Limb (tissue), 2 donors: ENCODE results near the gene GPC5.
A peak's percentile ranks its signal among the peaks of the same experiment; 100 is the strongest.
"Not testable (repeated sequence)": the region's sequence is repeated elsewhere in the genome, so short reads cannot be mapped to it uniquely, and the experiment has no call there.

ENCODE experiments used
- DNase-seq, 2 donors: peaks; one replicate each; pipeline ENCODE4 v3.0.0-alpha.2; 2016; ENCODE audit errors: extremely low spot score in 2 of 2

Gene GPC5

DNA sequence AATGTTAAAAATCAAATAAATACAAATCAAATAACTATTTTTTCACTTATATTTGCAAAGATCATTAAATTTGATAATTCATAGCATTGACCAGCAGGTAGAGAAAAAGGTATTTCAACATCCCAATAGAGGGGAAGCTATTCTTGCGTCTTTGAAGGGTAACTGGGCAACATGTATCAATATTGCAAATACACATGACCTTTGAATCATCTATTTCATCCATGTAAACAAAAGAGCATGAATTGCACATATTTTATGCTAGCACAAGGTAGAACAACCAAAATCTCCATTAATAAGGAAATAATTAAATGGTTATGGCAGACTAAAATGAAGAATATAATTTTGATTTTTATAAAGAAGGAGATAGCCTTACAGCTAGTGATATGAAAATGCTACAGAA is 372.8 kb downstream of the GPC5 start:
- DNase-seq: no peak

DNA sequence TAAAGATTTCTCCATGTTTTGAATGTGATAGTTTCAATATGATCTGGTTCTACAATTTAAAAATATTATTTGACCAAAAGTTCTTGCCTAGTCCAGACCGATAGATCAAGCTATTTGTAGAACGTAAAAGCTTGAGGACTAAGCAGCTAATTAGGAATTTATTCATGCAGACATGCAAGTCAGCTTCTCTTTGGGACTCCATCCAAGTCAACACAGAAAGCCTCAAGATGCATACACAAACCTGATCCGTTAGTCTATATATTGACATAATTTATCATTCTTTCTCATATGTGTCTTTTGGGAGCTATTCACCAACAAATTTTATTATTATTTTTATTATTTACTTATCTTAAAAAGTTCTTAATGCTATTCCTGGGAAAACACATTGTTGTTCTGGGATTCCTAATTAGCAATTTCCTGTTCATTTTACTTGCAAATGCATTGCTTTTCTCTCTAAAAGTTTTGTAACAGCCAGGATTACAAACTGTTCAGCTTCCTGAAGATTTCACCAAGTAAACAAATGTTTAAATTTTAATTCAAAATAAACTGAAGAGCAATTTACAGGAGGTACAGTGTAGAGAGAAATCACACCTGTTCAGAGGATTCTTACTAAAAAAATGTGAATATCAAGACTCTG is 375.3 kb downstream of the GPC5 start:
- no peak for DNase-seq

DNA sequence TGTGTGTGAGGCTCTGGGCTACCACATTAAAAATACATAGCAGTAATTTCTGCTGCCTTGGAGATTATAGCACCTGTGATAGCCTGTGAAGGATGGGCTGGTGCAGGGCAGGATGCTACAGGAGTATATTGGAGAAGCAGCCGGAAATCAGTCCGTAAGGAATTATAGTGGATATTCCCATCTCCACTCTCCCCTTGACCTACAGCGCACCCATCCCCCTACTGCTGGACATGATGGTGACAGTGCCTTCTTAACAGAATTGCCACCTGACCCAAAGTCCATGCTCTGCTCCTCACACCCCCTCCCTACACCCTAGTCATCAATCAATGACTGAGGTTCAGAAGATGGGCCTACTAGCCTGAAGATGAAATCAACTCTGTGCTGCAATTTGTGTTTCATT is 376.0 kb downstream of the GPC5 start:
- no peak for DNase-seq

DNA sequence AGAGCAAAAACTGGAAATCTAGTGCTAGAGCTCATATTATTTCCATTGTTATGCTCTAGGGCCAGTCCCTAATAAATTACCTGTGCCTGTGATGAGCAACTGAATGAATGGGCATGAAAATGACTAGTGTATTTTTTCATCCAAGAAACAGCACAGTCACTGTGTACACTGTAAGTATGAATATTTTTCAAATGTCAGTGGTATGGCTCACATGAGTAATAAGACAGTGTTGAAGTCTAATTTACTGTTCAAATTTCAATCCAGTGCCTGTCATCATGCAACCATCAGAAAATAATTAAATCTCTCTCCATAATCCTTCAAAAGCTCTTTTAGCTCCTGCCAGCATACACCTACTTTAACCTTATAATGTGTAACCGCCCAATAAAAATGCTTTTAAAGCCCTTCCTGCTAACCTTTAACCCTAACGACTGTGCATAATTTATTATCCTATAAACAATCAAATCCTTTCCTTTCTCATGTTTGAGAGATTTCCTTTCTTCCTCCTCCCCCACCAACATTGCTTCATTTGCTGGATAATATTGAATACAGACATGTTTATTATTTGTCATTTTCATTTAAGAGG is 378.3 kb downstream of the GPC5 start:
- DNase-seq: no peak

DNA sequence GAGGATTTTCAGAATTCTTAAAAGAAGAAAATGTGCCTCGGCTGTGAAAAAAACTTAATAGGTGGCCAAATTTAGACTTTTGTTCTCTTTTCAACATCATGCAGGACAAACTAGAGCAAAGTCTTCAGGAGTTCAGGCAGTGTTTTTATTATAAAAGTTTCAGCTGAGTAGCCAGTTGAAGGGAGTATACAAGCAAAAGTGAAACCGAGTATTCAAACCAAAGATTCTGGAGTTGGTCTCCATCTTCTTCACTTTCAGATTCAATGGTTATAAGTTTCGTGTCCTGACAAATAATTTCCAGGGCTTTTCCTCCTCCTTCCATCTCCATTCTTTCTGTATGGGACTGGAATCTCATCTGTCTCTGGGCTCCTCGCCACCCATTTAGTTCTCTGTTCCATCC is 379.7 kb downstream of the GPC5 start:
- no peak for DNase-seq

DNA sequence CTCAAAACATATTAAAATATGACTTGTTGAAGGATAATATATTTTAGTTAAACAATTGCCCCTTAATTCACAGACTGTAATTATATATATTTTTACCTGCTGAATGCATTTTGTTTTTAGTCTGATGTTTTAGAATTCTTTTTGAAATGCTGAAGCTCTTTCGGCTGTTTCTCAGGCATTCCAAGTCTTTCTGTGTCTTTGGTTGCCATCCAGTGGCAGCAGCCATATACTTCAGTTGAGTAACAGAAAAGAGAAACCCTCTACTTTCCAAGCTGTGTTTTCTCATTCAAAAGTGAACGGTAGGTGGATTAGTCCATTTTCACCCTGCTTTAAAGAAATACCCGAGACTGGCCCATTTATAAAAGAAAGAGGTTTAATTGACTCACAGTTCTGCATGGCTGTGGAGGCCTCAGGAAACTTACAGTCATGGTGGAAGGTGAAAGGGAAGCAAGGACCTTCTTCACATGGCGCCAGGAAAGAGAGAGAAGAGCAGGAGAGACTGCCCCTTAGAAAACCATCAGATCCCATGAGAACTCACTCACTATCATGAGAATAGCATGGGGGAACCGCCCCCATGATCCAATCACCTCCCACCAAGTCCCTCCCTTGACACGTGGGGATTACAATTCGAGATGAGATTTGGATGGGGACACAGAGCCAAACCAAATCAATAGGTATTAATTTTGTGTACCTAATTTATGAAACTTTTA is 383.7 kb downstream of the GPC5 start:
- peak in 1 of 2 donors; percentile 34 for DNase-seq

DNA sequence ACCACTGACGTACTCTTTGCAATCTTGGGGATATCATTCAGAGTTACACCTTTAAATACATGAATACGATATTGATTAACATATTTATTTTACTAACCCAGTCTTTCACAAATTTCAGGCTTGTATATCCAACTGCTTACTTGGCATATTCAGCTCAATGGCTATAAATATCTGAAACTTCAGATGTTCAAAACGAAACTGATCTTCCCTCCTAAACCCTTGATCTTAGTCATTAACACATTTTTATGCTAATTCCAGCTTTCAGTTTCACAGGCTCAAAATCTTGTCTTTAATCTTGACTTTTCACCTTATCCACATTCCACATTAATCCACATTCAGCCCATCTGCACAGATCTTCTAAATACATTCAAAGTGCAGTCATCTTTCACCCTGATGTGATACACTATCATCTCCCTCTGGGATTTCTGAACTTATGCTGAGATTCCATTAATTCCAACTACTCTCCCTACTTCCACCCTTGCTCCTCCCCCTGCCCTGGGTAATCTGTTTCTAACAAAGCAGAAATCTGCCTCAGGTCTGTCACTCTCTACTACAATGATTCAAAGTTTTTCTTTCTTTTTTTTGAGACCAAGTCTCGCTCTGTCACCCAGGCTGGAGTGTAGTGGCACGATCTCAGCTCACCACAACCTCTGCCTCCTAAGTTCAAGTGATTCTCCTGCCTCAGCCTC is 387.2 kb downstream of the GPC5 start:
- DNase-seq: no peak

- DNase-seq: no peak
Observed at GRCh38 chr13:91792054-91792453, 393.6 kb downstream of the GPC5 start.

GRCh38 chr13:91797567-91797966 is 399.1 kb downstream of the GPC5 start:
- no peak for DNase-seq

DNA sequence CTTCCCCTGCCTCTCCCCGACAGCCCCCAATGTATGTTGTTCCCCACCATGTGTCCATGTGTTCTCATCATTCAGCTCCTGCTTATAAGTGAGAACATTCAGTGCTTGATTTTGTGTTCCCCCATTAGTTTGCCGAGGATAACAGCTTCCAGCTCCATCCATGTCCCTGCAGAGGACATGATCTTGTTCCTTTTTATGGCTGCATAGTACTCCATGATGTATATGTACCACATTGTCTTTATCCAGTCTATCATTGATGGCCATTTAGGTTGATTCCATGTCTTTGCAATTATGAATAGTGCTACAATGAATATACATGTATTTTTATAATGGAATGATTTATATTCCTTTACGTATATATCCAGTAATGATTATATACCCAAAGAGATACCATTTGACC is 399.9 kb downstream of the GPC5 start:
- DNase-seq: not testable (repeated sequence)

- not testable (repeated sequence) for DNase-seq
Observed at GRCh38 chr13:91801772-91802171, 403.4 kb downstream of the GPC5 start.

GRCh38 chr13:91802957-91803356 is 404.5 kb downstream of the GPC5 start:
- DNase-seq: no peak

GRCh38 chr13:91804724-91805123 is 406.3 kb downstream of the GPC5 start:
- DNase-seq: no peak

DNA sequence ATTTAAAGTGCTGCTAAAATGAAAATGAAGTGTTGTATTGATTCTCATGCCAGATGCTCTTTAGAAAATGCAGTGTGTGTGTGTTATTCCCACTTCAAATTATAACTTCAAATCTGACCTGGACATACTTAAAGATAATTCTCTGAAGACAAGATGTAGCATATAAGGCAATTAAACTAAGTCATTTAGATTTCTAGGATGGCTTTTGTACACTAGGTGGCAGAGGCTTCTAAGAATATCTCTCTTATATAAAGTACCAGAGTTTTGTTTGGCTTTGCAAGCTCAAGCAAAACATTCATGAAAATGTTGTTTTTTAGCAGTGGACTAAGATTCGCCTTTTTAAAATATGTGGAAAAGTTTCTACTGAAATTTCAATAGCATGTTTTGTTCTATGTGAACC is 407.2 kb downstream of the GPC5 start:
- DNase-seq: no peak

DNA sequence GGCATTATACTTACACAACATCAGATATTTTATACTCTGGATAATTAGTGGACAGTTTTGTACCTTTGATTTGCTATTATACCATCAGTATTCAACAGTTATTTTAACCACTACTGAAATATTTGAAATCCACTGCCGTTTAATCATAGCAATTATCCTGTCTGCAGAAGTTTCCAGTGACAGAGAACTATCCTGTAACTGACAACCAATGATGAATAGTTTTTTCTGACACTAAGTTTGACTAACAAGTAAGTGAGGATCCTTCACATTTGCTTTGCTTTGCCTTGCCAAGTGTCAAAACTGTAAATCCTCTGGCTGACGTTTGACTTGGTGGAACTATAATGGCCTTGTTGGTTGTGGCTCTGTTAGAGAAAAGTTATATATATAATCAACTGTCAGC is 410.7 kb downstream of the GPC5 start:
- no peak for DNase-seq

DNA sequence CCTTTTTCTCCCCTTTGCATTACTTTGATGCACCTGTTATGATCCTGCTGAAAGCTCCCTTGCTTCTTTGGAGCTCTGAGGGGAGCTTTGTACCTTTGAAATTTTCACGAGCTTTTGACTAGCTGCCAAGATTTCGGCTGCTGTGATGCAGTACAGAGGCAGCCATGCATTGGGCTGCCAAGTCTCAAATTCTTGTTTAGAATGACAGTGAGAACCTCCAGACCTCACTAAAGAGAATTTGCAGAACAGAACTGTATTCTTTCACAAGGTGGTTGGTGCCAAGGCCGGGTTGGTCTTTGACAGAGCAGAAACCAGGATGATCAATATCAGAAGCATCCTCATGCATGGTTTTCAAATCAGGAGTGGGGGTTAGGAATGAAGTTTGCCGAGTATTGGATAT is 414.8 kb downstream of the GPC5 start:
- no peak for DNase-seq

- DNase-seq: no peak
Observed at GRCh38 chr13:91816263-91816807, 417.9 kb downstream of the GPC5 start.

GRCh38 chr13:91817250-91817649 is 418.8 kb downstream of the GPC5 start:
- no peak for DNase-seq

- DNase-seq: no peak
Observed at GRCh38 chr13:91824416-91824815, 426.0 kb downstream of the GPC5 start.

DNA sequence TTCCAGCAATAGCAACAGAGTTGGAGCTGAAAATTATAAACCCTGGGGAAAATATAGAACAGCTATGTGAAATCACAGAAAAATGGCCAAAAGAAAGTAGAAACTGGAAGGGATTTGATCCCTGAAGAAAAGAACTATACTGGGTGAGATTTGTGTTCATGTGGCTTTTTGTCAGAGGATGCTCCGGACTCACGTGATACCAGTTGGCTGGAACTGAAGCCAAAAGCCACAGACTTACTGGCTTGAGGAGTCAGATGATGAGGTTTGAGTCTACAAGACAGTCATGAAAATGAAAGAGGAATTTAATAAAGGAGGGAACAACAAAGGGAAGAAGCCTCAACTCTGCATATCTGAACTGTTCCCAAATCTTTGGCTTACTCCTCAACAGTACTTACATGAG is 427.1 kb downstream of the GPC5 start:
- DNase-seq: no peak

GRCh38 chr13:91836553-91836952 is 438.1 kb downstream of the GPC5 start:
- DNase-seq: no peak

DNA sequence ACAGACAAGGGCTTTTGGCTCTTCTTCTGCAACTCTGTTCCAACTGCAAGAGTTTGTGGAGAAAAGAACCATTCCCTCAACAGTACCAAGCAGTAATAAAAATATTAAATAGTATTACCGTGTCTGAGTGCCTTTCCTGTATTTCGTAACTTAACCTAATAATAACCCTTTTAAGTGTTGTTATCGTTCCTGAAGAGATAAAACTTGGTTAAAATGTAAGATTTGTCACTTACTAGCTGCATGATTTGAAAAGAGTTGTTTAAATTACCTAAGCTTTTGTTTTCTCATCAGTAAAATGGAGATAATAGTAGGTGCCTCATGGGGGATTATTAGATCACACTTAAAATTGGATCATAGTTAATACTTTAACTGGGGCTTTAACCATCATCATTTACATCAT is 447.2 kb downstream of the GPC5 start:
- no peak for DNase-seq
